Keratinocyte (primary cell): ENCODE results near the gene LRRC74B. TPM values are rescaled to one million over a fixed set of nuclear protein-coding genes. Genes with fewer than 3 reads are reported as not detected.

Experiments used
- DNase-seq: peaks from one replicate; pipeline ENCODE4 v3.0.0-alpha.2; 2011; ENCODE audit warnings: low read depth, missing footprints, low spot score
- FAIRE-seq: peaks from 2 replicates; lab custom pipeline; 2011; peaks lifted over from hg19 to GRCh38; lab: Jason Lieb, UNC
- H2AFZ ChIP-seq: 2 replicates; pipeline ENCODE4 v1.6.0; 2012; ENCODE audit warnings: low read length, control low read depth, inconsistent platforms; ENCODE audit not compliant: control insufficient read depth
- H3K27ac ChIP-seq: 2 replicates; pipeline ENCODE4 v1.5.1; 2011; ENCODE audit warnings: low read length; ENCODE audit not compliant: control insufficient read depth, insufficient read depth
- H3K27me3 ChIP-seq: 3 replicates; pipeline ENCODE4 v1.6.0; 2011; ENCODE audit warnings: low read length; ENCODE audit not compliant: control insufficient read depth, insufficient read depth; ENCODE audit errors: extremely low read depth
- H3K36me3 ChIP-seq, 2 experiments: 2 replicates in 1 of 2; 3 replicates in 1 of 2; pipeline ENCODE4 v1.5.1; 2011; ENCODE audit warnings: low read length in 2 of 2, mild to moderate bottlenecking in 1 of 2; ENCODE audit not compliant: control insufficient read depth in 2 of 2, insufficient read depth in 2 of 2; ENCODE audit errors: extremely low read depth in 1 of 2
- H3K4me1 ChIP-seq: 3 replicates; pipeline ENCODE4 v1.5.1; 2011; ENCODE audit warnings: low read length; ENCODE audit not compliant: control insufficient read depth, insufficient read depth; ENCODE audit errors: extremely low read depth
- H3K4me2 ChIP-seq: 3 replicates; pipeline ENCODE4 v1.6.0; 2011; ENCODE audit warnings: low read depth, low read length; ENCODE audit not compliant: control insufficient read depth, insufficient read depth; ENCODE audit errors: extremely low read depth
- H3K4me3 ChIP-seq, 3 experiments: fragments of 200-600 bp in 1 of 3; sonication (generic) in 1 of 3; 2 replicates in 2 of 3; 3 replicates in 1 of 3; pipeline ENCODE4 v1.5.1; 2011 to 2016; ENCODE audit warnings: low read length in 3 of 3, mild to moderate bottlenecking in 3 of 3, control low read depth in 2 of 3, inconsistent platforms in 1 of 3, low read depth in 1 of 3, mixed read lengths in 1 of 3, mixed run types in 1 of 3, moderate library complexity in 1 of 3; ENCODE audit not compliant: control insufficient read depth in 2 of 3, insufficient read depth in 2 of 3; ENCODE audit errors: extremely low read depth in 1 of 3
- H3K79me2 ChIP-seq: 2 replicates; pipeline ENCODE4 v1.6.0; 2012; ENCODE audit warnings: low read length; ENCODE audit not compliant: control insufficient read depth, insufficient read depth
- H3K9ac ChIP-seq: 3 replicates; pipeline ENCODE4 v1.6.0; 2011; ENCODE audit warnings: low read length; ENCODE audit not compliant: control insufficient read depth, insufficient read depth; ENCODE audit errors: extremely low read depth
- H3K9me1 ChIP-seq: 3 replicates; pipeline ENCODE4 v1.6.0; 2011; ENCODE audit warnings: low read length; ENCODE audit not compliant: control insufficient read depth, insufficient read depth; ENCODE audit errors: extremely low read depth
- H3K9me3 ChIP-seq: 2 replicates; pipeline ENCODE4 v1.5.1; 2012; ENCODE audit warnings: low read depth, low read length; ENCODE audit not compliant: control insufficient read depth
- H4K20me1 ChIP-seq: 3 replicates; pipeline ENCODE4 v1.6.0; 2011; ENCODE audit warnings: low read length; ENCODE audit not compliant: control insufficient read depth, insufficient read depth; ENCODE audit errors: extremely low read depth
- CTCF ChIP-seq, 3 experiments: IDR thresholded peaks in 1 of 3; conservative IDR thresholded peaks in 1 of 3; optimal IDR thresholded peaks in 1 of 3; 2 replicates in 2 of 3; 3 replicates in 1 of 3; pipeline versions ENCODE3 to v1.5.1; 2011; ENCODE audit warnings: low read length in 3 of 3, mild to moderate bottlenecking in 3 of 3, moderate library complexity in 2 of 3, control low read depth in 1 of 3, inconsistent platforms in 1 of 3; ENCODE audit not compliant: insufficient read depth in 2 of 3; ENCODE audit errors: extremely low read depth in 1 of 3
- EZH2 ChIP-seq: IDR thresholded peaks from one replicate; pipeline ENCODE4 v1.6.1; 2012; ENCODE audit warnings: inconsistent platforms, mild to moderate bottlenecking, low read length, moderate library complexity
- dilution Hi-C: fragments of 300-500 bp; cut with MboI; formaldehyde crosslinking; loops from one replicate; pipeline ENCODE4 v1.7.0; 2020; ENCODE audit warnings: low sequenced_read_pairs; ENCODE audit not compliant: extremely low pct_ligation_motif_present
- polyA plus RNA-seq, 5 experiments: library from polyadenylated mRNA; depleted of rRNA in 3 of 5; stranded (reverse) in 3 of 5; stranded (forward) in 1 of 5; unstranded in 1 of 5; fragments of >200 nt; gene quantifications; 1 replicate in 1 of 5; 2 replicates in 3 of 5; 3 replicates in 1 of 5; pipeline versions ENCODE4 v1.2.1 to v1.2.3, GENCODE V29; 2011 to 2012; ENCODE audit warnings: missing spikeins in 2 of 5, low read depth in 1 of 5, low replicate concordance in 1 of 5

The LRRC74B gene
- polyA plus RNA-seq, 1 donor (not counting 4 experiments of a cell fraction or from before 2014, with no cell fraction given) = not detected

GRCh38 chr22:21102659-21103267, 57.0 kb downstream of the LRRC74B start:
- Histone ChIP-seq H3K9ac (no peak overlapping the region), H3K4me1 (peaks cover 14% of the 10 kb centered on the region), H3K4me2 (peak overlapping the region; percentile 45), H3K27ac (no peak overlapping the region), H3K9me1 (no peaks in the 10 kb centered on the region), H3K27me3 (no peaks in the 10 kb centered on the region), H3K4me3 (no peak overlapping the region), H3K79me2 (no peaks in the 10 kb centered on the region), H2AFZ (peak overlapping the region; percentile 58), H3K9me3 (no peaks in the 10 kb centered on the region), H3K36me3 (no peaks in the 10 kb centered on the region), H4K20me1 (no peaks in the 10 kb centered on the region)
- dilution Hi-C loops = no loop called here
- TF ChIP-seq CTCF (optimal IDR thresholded peaks at IDR 0.05 in 1 of 3, IDR thresholded peaks at IDR 0.05 in 1 of 3, conservative IDR thresholded peaks at IDR 0.05 in 1 of 3; ENCODE audit: extremely low read depth in 1 of 3, insufficient read depth in 2 of 3, low read length in 3 of 3) (peak; percentile 79 to 98 (median 87)), EZH2 (no peak)
- DNase-seq (peak; percentile 13), FAIRE-seq (no peak)

- Histone ChIP-seq H3K9me3 (no peaks in the 10 kb centered on the region), H3K9ac (no peak overlapping the region), H3K27ac (no peak overlapping the region), H3K4me3 (no peak overlapping the region), H3K27me3 (no peaks in the 10 kb centered on the region), H3K36me3 (no peaks in the 10 kb centered on the region), H4K20me1 (no peaks in the 10 kb centered on the region), H3K9me1 (no peaks in the 10 kb centered on the region), H3K4me1 (peaks cover 14% of the 10 kb centered on the region), H3K79me2 (no peaks in the 10 kb centered on the region), H3K4me2 (no peak overlapping the region), H2AFZ (no peak overlapping the region)
- FAIRE-seq = no peak
- dilution Hi-C loops = no loop called here
- DNase-seq = no peak
- TF ChIP-seq CTCF (optimal IDR thresholded peaks at IDR 0.05 in 1 of 3, IDR thresholded peaks at IDR 0.05 in 1 of 3, conservative IDR thresholded peaks at IDR 0.05 in 1 of 3; ENCODE audit: extremely low read depth in 1 of 3, insufficient read depth in 2 of 3, low read length in 3 of 3) = no peak
- no peak for TF ChIP-seq EZH2
Measured at GRCh38 chr22:21103633-21104032, 57.9 kb downstream of the LRRC74B start.
